Measurements from ENCODE around the gene AGPAT1. TPM values are rescaled to one million over a fixed set of nuclear protein-coding genes. Genes with fewer than 3 reads are reported as not detected.
A peak's percentile ranks its signal among the peaks of the same experiment; 100 is the strongest.
"Not testable (repeated sequence)": the region's sequence is repeated elsewhere in the genome, so short reads cannot be mapped to it uniquely, and the experiment has no call there.

The AGPAT1 gene
- total RNA-seq, 1 experiment from 2014 or later: 55.6 TPM

- TF ChIP-seq, protein P1, sequence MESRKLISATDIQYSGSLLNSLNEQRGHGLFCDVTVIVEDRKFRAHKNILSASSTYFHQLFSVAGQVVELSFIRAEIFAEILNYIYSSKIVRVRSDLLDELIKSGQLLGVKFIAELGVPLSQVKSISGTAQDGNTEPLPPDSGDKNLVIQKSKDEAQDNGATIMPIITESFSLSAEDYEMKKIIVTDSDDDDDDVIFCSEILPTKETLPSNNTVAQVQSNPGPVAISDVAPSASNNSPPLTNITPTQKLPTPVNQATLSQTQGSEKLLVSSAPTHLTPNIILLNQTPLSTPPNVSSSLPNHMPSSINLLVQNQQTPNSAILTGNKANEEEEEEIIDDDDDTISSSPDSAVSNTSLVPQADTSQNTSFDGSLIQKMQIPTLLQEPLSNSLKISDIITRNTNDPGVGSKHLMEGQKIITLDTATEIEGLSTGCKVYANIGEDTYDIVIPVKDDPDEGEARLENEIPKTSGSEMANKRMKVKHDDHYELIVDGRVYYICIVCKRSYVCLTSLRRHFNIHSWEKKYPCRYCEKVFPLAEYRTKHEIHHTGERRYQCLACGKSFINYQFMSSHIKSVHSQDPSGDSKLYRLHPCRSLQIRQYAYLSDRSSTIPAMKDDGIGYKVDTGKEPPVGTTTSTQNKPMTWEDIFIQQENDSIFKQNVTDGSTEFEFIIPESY (IDR thresholded peaks at IDR 0.05; ENCODE audit: extremely low read depth, insufficient replicate concordance, low read length): no peak
- TF ChIP-seq RAD21 (IDR thresholded peaks at IDR 0.05; ENCODE audit: low read depth): no peak
- TF ChIP-seq FOSL1 (IDR thresholded peaks at IDR 0.05; ENCODE audit: low read depth): no peak
- TF ChIP-seq SIN3A (IDR thresholded peaks at IDR 0.05; ENCODE audit: low read depth): no peak
Measured at GRCh38 chr6:32146687-32147086, 29.2 kb downstream of the AGPAT1 start (continued).

- H3K27me3 ChIP-seq (ENCODE audit: insufficient read depth, low read length): no peaks in the 10 kb centered on the region
- H3K27ac ChIP-seq (ENCODE audit: low read depth, low read length): no peak overlapping the region
- no peak overlapping the region for H3K9ac ChIP-seq (ENCODE audit: low read length)
- no peaks in the 10 kb centered on the region for H3K4me1 ChIP-seq (ENCODE audit: control insufficient read depth in 1 of 2, insufficient read depth in 2 of 2, low read length in 2 of 2)
- H4K20me1 ChIP-seq (ENCODE audit: insufficient read depth): no peaks in the 10 kb centered on the region
- no peaks in the 10 kb centered on the region for H3K79me2 ChIP-seq (ENCODE audit: insufficient read depth, low read length)
- RAD21 ChIA-PET (ENCODE audit: low non-redundant PET in 1 of 2, low total read pairs in 2 of 2, uncharacterized antibody in 2 of 2, unreplicated experiment in 2 of 2): no interaction called here
- ATAC-seq: no peak
- H3K9me3 ChIP-seq (ENCODE audit: control insufficient read depth in 1 of 2, insufficient read depth in 1 of 2, low read depth in 1 of 2, low read length in 2 of 2): no peaks in the 10 kb centered on the region
- no peak overlapping the region for H3K4me3 ChIP-seq (replicated peaks in 1 of 2; ENCODE audit: low read depth in 1 of 2, low read length in 2 of 2)
- no TSS peak for BruUV-seq (replicated peaks)
- H3K36me3 ChIP-seq (ENCODE audit: control insufficient read depth in 1 of 2, insufficient read depth in 2 of 2, low read length in 2 of 2): no peaks in the 10 kb centered on the region
- POLR2A ChIA-PET: interaction anchor here (0.9 kb wide), 1 partner anchor 825 kb away, joined by 3 read pairs; no protein-coding TSS in a partner anchor
- no peaks in the 10 kb centered on the region for H3K9me2 ChIP-seq (ENCODE audit: insufficient read depth)
- H2AFZ ChIP-seq (ENCODE audit: low read depth, low read length, poor library complexity, severe bottlenecking): no peak overlapping the region
- TF ChIP-seq SP1 (IDR thresholded peaks at IDR 0.05; ENCODE audit: low read depth) (0 out of 2 replicates have a peak, but pooled peaks have one; percentile 10), TCF7L2 (IDR thresholded peaks at IDR 0.05; ENCODE audit: borderline replicate concordance, extremely low read depth, insufficient read depth, insufficient read length) (no peak)
- CTCF ChIA-PET: interaction anchor here (1.4 kb wide), 1 partner anchor 18 kb away, joined by 3 read pairs; the partner anchor contains the start of gene ATF6B
- intact Hi-C loops (cut with micrococcal nuclease): no loop called here
- no peak overlapping the region for H3K4me2 ChIP-seq (ENCODE audit: low read length)
- no peak for DNase-seq (ENCODE audit: low read depth, low spot score)
Measured at GRCh38 chr6:32146287-32146686, 29.6 kb downstream of the AGPAT1 start.

GRCh38 chr6:32144238-32144637 is 31.6 kb downstream of the AGPAT1 start:
- CTCF ChIA-PET; H3K9me3 ChIP-seq (ENCODE audit: control insufficient read depth in 1 of 2, insufficient read depth in 1 of 2, low read depth in 1 of 2, low read length in 2 of 2); H3K4me3 ChIP-seq (replicated peaks in 1 of 2; ENCODE audit: low read depth in 1 of 2, low read length in 2 of 2); BruUV-seq (replicated peaks); H3K4me1 ChIP-seq (ENCODE audit: control insufficient read depth in 1 of 2, insufficient read depth in 2 of 2, low read length in 2 of 2); H3K27me3 ChIP-seq (ENCODE audit: insufficient read depth, low read length); H2AFZ ChIP-seq (ENCODE audit: low read depth, low read length, poor library complexity, severe bottlenecking); H3K36me3 ChIP-seq (ENCODE audit: control insufficient read depth in 1 of 2, insufficient read depth in 2 of 2, low read length in 2 of 2); RAD21 ChIA-PET (ENCODE audit: low non-redundant PET in 1 of 2, low total read pairs in 2 of 2, uncharacterized antibody in 2 of 2, unreplicated experiment in 2 of 2); H3K79me2 ChIP-seq (ENCODE audit: insufficient read depth, low read length); H3K9me2 ChIP-seq (ENCODE audit: insufficient read depth); H3K9ac ChIP-seq (ENCODE audit: low read length); DNase-seq (ENCODE audit: low read depth, low spot score); H3K4me2 ChIP-seq (ENCODE audit: low read length); intact Hi-C loops (cut with micrococcal nuclease); H4K20me1 ChIP-seq (ENCODE audit: insufficient read depth); ATAC-seq; H3K27ac ChIP-seq (ENCODE audit: low read depth, low read length): not testable (repeated sequence)
- POLR2A ChIA-PET: interaction anchor here (0.6 to 1.1 kb wide), 3 partner anchors 9 to 33 kb away, joined by 3 to 4 read pairs (median 3); partner anchors contain the start of gene ATF6B

Measured in HCT116 (cell line).